GM19455 (cell line): ENCODE measurements around the gene RNASET2.
"Not testable (repeated sequence)": the region's sequence is repeated elsewhere in the genome, so short reads cannot be mapped to it uniquely, and the experiment has no call there.

Source experiments
- ATAC-seq: cut with Tn5 transposase; IDR thresholded peaks from one replicate; pipeline ENCODE4 v1.9.1; 2021; ENCODE audit not compliant: unreplicated experiment

RNASET2 gene

GRCh38 chr6:166949528-166950442, 6.6 kb downstream of the RNASET2 start:
- peak; percentile 14 for ATAC-seq

GRCh38 chr6:166948724-166949123, 7.6 kb downstream of the RNASET2 start:
- ATAC-seq, result not testable (repeated sequence)

DNA sequence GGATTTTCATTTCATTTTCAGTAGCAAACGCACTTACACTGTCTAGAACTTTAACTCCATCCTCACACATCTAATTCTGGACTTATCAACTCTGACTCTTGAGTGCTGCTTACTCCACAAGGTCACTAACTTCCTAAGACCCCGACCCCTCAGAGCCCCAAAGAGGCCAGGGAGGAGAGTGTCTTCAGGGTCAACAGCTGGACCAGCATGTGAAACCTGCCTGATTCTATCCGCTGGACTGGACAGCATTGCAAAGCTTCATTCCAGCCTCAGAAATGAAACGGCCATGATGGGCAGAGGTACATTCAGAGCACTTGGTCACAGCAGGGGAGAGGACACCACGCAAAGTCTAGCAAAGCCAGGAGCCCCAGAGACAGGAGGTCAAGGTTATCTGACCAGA, 9.1 kb downstream of the RNASET2 start:
- ATAC-seq, result no peak

- ATAC-seq, result no peak
Measured at GRCh38 chr6:166946125-166946524, 10.2 kb downstream of the RNASET2 start.

- ATAC-seq, result no peak
Measured at GRCh38 chr6:166944666-166945256, 11.6 kb downstream of the RNASET2 start.

DNA sequence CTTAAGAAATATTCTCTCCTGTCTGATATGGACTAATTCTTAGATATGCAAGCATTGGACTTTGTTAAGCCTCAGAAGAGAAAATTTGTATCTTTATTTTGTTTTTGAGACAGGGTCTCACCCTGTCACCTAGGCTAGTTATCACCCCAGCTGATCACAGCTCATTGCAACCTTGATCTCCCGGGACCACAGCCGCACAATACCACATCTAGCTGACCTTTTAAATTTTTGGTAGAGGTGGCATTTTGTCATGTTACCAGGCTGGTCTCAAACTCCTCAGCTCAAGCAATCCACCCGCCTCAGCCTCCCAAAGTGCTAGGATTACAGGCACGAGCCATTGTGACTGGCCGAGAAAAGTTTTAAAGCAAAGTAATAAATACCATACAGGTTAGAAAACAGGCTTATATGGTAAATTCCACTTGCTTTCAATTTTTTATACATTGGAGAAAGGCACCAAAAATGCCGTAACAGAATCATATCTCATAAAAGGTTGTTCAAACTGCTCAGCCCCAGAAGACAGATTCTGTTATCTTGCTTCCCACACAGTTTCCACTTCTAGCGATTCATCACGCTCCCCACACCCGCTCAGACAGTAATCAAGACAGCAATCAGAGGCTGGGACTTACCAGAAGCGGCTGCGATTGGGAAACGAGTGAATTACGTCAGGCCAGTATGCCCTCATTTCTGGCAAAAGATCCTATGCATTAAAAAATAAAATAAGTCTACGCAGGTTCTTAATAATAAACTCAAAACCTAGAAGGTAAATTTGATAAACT, 13.8 kb downstream of the RNASET2 start:
- ATAC-seq, result no peak

DNA sequence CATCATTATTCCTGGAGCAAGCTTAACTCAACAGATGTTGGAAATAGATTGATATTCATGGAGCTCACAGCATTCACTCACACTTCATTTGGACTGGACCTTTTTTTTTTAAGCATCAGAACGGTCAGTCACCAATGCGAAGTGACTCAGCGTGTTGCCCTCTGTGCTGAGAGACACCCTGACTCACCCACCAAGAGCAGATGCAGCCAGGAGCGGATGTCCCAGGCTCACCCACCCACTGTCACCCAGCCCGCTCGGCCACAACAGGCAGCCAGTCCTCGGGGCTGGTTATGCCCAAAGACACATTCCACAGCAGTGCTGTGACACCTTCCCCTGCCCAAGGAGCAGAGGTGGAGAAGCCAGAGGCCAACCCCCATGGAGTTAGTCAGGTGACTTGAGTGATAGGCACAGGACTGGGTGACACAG, 15.7 kb downstream of the RNASET2 start:
- no peak for ATAC-seq

DNA sequence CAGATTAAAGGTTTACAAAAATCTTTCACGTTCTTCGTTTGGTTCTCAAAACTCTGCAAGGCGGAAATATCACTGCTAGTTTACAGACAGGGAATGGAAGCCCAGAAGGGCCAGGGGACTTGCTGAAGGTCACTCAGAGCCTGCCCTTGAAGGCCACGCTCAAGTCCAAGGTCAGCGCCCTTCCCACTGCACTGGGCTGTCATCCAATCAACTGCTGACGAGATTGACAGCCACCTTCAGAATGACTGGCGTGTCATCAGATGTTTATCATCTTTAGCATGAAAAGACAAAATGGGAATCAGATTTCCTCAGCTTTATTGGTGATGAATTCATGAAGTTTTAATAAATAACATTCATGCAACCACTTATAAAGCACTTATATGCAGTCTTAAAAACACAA, 16.5 kb downstream of the RNASET2 start:
- no peak for ATAC-seq

GRCh38 chr6:166939345-166939744, 17.0 kb downstream of the RNASET2 start:
- ATAC-seq, result no peak

GRCh38 chr6:166938704-166939103, 17.6 kb downstream of the RNASET2 start:
- no peak for ATAC-seq

DNA sequence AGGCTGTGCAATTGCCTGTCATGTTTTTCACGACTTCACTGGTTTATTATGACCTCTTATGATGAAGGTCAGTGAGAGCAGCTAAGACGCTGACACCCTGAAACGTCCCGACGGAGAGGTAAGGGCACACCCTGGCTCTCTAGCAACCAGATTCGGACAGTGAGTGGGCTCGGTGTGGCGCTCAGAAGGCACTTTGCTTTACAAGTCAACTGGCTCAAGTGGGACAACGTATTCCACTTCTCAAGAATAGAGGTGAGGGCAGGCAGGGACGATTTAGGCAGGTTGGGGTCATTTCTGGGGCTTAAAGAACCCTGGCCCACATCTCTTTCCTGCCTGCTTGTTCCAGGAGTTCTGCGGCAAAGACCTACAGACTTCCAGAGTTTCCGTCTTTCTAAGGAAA, 18.2 kb downstream of the RNASET2 start:
- no peak for ATAC-seq

DNA sequence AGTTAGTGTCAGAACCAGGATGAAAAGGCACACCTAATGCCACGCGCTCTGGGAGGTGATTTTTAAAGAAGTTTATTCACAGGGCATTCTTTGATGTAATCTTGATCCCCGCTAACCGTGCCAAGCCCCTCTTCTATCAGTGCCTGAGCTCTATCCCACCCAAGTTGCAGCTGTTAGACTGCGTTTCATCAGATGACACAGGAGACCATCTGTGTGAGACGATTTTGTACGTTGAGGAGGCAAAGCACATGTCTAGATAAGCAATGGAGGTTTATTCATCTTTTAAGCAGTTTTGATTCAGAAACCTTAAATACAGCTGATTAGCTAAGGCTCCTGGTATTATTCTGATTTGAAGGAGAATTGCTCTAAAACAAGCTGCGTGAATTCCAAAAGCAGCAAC, 18.6 kb downstream of the RNASET2 start:
- no peak for ATAC-seq

DNA sequence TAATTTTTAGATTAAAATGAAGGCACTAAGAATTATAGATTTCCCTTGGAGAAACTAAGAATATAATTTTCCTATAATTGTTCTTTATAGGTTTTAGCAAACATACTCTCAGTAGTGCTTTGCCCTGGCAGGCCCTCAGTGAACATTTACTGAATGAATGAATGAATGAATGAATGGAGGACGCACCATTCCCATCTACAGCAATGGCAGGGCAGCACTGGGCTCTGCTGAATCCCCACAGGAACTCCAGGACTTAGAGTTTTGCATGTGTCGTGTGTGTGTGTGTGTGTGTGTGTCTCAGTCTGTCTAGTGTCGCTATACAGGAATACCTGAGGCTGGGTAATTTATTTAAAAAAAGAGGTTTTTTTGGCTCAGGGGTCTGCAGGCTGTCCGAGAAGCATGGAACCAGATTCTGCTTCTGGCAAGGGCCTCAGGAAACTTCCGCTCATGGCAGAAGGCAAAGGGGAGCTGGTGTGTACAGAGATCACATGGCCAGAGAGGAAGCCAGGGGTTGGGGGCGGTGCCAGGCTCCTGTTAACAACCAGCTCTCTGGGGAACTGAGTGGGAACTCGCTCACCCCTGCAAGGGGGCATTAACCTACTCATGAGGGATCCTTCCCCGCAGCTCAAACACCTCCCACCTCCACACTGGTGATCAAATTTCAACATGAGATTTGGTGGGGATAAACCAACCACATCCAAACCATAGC, 20.1 kb downstream of the RNASET2 start:
- ATAC-seq, result no peak

- ATAC-seq, result no peak
Measured at GRCh38 chr6:166935353-166935752, 21.0 kb downstream of the RNASET2 start.

- no peak for ATAC-seq
Measured at GRCh38 chr6:166934174-166934573, 22.2 kb downstream of the RNASET2 start.

- ATAC-seq, result no peak
Measured at GRCh38 chr6:166933396-166933795, 23.0 kb downstream of the RNASET2 start.

DNA sequence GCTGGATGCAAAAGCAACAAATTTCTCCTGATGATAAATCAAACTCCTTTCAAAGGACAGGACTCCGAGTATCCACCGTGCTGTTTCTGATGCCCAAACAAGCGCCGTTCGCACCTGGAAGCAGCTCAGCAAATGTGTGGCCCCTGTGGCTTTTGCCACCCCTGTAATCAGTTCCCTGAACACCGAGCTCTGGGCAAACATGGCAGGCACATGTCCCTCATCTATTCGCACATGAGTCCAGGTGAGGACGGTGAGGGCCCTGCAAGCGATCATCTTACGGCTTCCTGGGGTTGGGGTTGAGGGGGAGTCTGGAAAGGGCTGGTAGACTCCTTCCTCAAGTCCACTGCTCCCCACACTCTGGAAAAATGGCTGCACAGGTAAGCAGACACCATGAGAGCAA, 23.7 kb downstream of the RNASET2 start:
- no peak for ATAC-seq

GRCh38 chr6:166932116-166932515, 24.2 kb downstream of the RNASET2 start:
- ATAC-seq, result no peak

- ATAC-seq, result no peak
Measured at GRCh38 chr6:166931426-166931970, 24.9 kb downstream of the RNASET2 start.

DNA sequence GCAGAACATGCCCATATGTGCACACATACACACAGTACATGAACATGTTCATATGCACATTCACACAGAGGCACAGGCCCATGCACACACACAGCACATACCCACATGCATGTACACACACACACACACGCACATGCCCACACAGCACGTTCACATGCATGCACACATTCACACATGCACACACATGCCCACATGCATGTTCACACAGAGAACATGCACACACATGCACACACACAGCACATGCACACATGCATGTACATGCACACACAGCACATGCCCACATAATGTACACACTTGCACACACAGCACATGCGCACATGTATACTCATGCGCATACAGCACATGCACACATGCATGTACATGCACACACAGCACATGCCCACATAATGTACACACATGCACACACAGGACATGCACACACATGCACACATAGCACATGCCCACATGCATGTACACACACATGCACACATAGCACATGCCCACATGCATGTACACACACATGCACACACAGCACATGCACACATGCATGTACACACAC, 25.9 kb downstream of the RNASET2 start:
- ATAC-seq, result no peak
